Posterior vena cava (tissue), 2 donors: ENCODE results near the gene TMCC3. TPM values are rescaled to one million over a fixed set of nuclear protein-coding genes. Genes with fewer than 3 reads are reported as not detected.

Experiments
- microRNA-seq, 2 donors: library from miRNA; unstranded; fragments of <30 nt; microRNA quantifications; one replicate each; pipeline ENCODE4 v1.2.0, GENCODE V29; 2020 to 2021; ENCODE audit warnings: borderline microRNAs expressed in 2 of 2
- total RNA-seq, 2 donors: library from RNA; stranded (reverse); fragmentation: NEBNext Ultra II Directional; extraction: Animal tissue kit (Norgen Biotek cat#: 25700); gene quantifications; one replicate each; pipeline ENCODE4 v1.2.1, GENCODE V29; 2021
- donor health status: DM: yes; HTN: yes; CAD: no.
- donor health status: DM: yes; HTN: yes; CAD: no.

TMCC3 gene
- total RNA-seq, 2 donors from 2014 or later = 10.3 to 21.2 TPM

Small RNA genes lying within 50 kb of the gene (microRNA-seq; reads per million reads assigned to microRNA genes)
- gene MIR5700 = 0 reads per million in 2 donors

Other genes with a start within 250 kb of the TMCC3 start
- 10 to 100 TPM; 15.0 to 16.7 TPM for gene CEP83, start 190.7 kb downstream of the TMCC3 start, total RNA-seq